ENCODE measurements around the gene RGS3.

The RGS3 gene

GRCh38 chr9:113528811-113529210, 65.3 kb downstream of the RGS3 start:
- DNase-seq (ENCODE audit: extremely low read depth, insufficient read length): no peak
- no peak for TF ChIP-seq CTCF (IDR thresholded peaks at IDR 0.05; ENCODE audit: insufficient read depth, low read length, poor library complexity, severe bottlenecking)
- H3K4me3 ChIP-seq (replicated peaks; ENCODE audit: low read depth, low read length): no peak overlapping the region
- peaks cover 25% of the 10 kb centered on the region for H3K36me3 ChIP-seq (ENCODE audit: control insufficient read depth, insufficient read depth, low read length)
- H3K27me3 ChIP-seq (replicated peaks; ENCODE audit: control insufficient read depth, insufficient read depth, low read length): no peaks in the 10 kb centered on the region

- Histone ChIP-seq H3K27me3 (replicated peaks; ENCODE audit: control insufficient read depth, insufficient read depth, low read length) (no peaks in the 10 kb centered on the region), H3K36me3 (ENCODE audit: control insufficient read depth, insufficient read depth, low read length) (peaks cover 28% of the 10 kb centered on the region), H3K4me3 (replicated peaks; ENCODE audit: low read depth, low read length) (no peak overlapping the region)
- no peak for TF ChIP-seq CTCF (IDR thresholded peaks at IDR 0.05; ENCODE audit: insufficient read depth, low read length, poor library complexity, severe bottlenecking)
- DNase-seq (ENCODE audit: extremely low read depth, insufficient read length): no peak
Observed at GRCh38 chr9:113529336-113530009, 65.9 kb downstream of the RGS3 start.

DNA sequence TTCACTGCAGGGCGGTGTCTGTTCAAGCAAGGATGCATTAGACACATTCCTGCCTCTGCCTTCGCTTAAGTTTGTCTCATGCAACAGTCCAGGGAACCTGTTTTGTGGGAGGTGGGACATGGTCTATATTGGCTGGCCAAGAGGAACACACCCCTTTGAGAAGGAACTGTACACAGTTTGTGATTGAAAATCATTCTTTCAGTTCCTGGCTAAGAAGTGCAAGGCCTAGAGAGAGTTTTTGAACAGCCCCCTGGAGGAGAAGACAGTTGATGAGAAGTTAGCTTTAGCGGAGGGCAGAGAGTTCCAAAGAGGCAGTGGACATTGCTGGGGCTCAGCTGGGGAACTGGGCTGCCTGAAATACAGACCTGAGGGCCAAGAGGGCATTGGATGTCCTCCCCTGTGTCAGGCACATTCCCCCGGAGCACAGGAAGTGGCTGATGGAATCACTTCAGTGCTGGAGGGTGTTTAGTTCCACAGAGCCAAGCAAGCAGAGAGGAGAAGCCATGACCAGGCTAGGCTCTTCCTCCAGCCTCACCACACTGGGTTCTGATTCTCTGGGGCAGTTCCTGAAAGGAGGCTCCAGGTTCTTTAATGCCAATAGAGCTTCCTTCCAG, 66.6 kb downstream of the RGS3 start:
- no peak overlapping the region for H3K4me3 ChIP-seq (replicated peaks; ENCODE audit: low read depth, low read length)
- TF ChIP-seq CTCF (IDR thresholded peaks at IDR 0.05; ENCODE audit: insufficient read depth, low read length, poor library complexity, severe bottlenecking): no peak
- DNase-seq (ENCODE audit: extremely low read depth, insufficient read length): no peak

DNA sequence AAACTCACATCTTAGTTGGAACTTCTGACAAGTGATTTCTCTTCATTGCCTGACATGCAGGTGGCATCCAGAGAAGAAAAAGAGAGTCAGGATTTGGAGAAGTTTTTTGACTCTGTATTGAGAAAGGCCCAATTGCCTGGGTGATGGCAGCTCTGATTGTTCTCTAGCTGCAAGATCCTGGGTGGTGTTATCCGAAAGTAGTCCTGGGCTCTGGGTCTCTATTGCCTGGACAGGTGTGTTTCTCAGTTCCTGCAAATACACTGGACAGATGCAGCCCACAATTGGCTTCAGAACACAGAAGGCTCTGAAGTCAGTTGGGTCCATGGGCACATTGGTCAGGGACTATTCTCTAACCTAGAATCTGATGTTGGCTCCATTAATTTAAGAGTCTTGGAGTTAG, 67.4 kb downstream of the RGS3 start:
- Histone ChIP-seq H3K4me3 (replicated peaks; ENCODE audit: low read depth, low read length) (no peak overlapping the region), H3K36me3 (ENCODE audit: control insufficient read depth, insufficient read depth, low read length) (peaks cover 22% of the 10 kb centered on the region), H3K27me3 (replicated peaks; ENCODE audit: control insufficient read depth, insufficient read depth, low read length) (no peaks in the 10 kb centered on the region)
- DNase-seq (ENCODE audit: extremely low read depth, insufficient read length): no peak
- TF ChIP-seq CTCF (IDR thresholded peaks at IDR 0.05; ENCODE audit: insufficient read depth, low read length, poor library complexity, severe bottlenecking): no peak

More for the DNA sequence above, 66.6 kb downstream of the RGS3 start:
- H3K27me3 ChIP-seq (replicated peaks; ENCODE audit: control insufficient read depth, insufficient read depth, low read length): no peaks in the 10 kb centered on the region
- H3K36me3 ChIP-seq (ENCODE audit: control insufficient read depth, insufficient read depth, low read length): peaks cover 24% of the 10 kb centered on the region

DNA sequence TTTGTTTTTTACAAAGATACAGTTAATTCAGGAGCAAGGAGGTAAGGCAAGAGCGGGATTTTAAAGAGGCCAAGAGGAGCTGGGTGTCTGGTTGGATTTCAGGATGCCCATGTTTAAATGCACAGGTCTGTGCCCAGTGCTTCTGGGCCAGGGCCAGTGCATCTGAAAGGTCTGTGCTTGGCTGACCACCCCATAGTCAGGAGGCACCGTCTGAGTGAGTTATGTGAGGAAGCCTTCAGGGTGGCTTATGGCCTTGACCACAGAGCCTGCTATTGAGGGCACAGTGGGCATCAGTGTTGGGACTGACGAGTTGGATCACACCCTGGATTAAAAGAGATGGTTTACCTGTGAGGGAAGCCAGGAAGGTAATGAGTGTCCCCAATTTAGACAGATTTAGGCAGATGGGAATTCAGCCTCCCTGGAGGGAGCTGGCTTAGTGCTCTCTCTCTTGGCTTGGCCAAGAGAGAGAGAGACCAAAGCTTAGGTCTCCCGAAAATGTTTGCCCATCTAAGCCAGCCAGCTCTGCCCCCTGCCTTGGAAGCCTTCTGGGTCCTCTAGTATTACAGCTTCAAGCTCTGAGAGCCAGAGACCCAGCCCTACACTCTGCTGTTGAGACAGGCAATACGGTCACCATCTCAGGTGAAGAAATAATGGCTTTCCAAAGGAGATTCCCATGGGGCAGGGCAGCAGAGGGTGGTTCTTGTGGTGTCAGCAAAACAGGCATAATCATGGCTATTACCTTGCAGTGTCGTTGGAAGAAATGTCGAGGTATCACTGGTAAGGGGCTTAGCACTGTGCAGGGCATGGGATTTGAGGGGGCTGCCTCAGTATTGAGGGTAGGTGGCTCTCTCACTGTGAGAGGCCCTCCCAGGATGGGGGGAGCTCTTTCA, 68.6 kb downstream of the RGS3 start:
- TF ChIP-seq CTCF (IDR thresholded peaks at IDR 0.05; ENCODE audit: insufficient read depth, low read length, poor library complexity, severe bottlenecking): no peak
- no peak for DNase-seq (ENCODE audit: extremely low read depth, insufficient read length)
- H3K36me3 ChIP-seq (ENCODE audit: control insufficient read depth, insufficient read depth, low read length): peaks cover 32% of the 10 kb centered on the region
- no peaks in the 10 kb centered on the region for H3K27me3 ChIP-seq (replicated peaks; ENCODE audit: control insufficient read depth, insufficient read depth, low read length)
- H3K4me3 ChIP-seq (replicated peaks; ENCODE audit: low read depth, low read length): no peak overlapping the region

Measured in GM06990 (cell line).